Measurements from ENCODE around the gene SNCAIP.
"Not testable (repeated sequence)": the region's sequence is repeated elsewhere in the genome, so short reads cannot be mapped to it uniquely, and the experiment has no call there.

Gene SNCAIP

DNA sequence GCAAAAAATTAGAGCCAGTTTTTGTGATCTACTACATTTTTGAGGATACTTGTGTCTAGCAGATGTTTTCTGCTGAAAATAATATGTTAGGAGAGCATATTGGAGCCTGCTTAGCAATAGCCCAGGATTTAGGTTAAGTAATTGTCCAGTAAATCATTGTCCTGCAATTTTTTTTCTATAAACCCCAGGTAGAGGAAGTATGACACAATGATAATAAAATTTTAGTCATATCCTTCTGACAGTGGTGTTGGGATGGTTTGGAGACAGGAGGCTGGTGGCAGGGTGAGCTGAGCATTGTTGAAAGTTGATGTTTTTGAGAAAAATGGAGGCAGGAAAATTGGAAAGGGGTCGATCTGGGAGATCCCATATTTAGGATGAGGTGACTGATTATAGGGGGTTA, 3.5 kb downstream of the SNCAIP start:
- DNase-seq, result no peak

- no peak for DNase-seq
Observed at GRCh38 chr5:122316656-122317055, 4.6 kb downstream of the SNCAIP start.

DNA sequence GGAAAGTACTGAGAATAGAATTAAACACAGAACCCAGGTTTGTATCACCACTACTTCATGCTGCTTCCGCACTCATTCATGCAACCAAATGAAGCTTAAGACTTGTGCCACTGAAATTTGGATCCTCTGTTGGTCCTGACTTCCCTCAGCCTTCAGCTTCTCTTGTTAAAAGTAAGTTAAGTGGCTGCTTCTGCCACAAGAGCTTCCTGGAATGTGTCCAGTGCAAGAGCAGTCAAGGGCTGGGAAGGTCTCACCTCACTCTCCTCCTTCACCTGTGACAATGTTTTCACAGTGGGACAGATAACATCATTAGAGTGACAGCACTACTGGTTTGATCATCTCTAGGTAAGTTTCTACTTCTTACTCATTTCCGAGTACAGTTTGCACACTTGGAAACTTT, 7.9 kb downstream of the SNCAIP start:
- no peak for DNase-seq

DNA sequence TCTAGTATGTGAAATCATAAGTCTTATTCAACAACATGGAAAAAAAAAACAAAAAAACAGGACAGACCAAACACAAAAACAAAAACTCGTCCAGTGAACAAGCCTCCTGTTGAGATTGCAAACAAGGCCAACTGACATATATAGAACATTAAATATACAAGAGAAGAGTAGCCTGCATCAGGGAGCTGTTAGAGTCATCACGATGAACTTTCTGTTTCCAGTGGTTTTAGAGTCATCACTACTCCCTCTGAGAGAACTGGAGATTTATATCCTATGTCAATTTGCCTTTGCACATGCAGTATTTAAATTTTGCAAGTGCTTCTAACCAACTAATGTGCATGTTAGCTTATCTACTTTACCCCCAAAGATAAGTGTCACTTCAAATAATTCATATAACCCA, 9.9 kb downstream of the SNCAIP start:
- no peak for DNase-seq

GRCh38 chr5:122322801-122323548, 10.9 kb downstream of the SNCAIP start:
- DNase-seq, result peak; percentile 49

DNA sequence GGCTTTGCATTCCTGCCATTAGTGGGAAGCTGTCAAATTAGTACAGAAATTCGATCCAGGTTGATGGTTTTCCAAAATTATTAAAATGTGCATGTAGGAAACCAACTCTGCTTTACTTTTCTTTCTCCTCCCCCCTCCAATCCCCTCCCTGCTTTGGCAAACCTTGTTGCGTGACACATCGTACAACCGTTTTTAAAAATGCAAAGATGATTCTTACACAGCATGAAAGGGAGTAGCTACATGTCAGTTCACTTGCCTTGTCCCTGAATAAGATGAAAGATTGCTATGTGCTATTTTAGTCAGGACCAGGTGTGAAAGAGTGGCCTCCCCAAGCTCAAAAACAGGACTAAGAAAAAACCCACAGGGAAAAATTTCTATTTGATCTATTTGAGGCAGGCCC, 11.7 kb downstream of the SNCAIP start:
- DNase-seq, result no peak

- no peak for DNase-seq
Observed at GRCh38 chr5:122327110-122327509, 15.1 kb downstream of the SNCAIP start.

- DNase-seq, result no peak
Observed at GRCh38 chr5:122330881-122331280, 18.8 kb downstream of the SNCAIP start.

DNA sequence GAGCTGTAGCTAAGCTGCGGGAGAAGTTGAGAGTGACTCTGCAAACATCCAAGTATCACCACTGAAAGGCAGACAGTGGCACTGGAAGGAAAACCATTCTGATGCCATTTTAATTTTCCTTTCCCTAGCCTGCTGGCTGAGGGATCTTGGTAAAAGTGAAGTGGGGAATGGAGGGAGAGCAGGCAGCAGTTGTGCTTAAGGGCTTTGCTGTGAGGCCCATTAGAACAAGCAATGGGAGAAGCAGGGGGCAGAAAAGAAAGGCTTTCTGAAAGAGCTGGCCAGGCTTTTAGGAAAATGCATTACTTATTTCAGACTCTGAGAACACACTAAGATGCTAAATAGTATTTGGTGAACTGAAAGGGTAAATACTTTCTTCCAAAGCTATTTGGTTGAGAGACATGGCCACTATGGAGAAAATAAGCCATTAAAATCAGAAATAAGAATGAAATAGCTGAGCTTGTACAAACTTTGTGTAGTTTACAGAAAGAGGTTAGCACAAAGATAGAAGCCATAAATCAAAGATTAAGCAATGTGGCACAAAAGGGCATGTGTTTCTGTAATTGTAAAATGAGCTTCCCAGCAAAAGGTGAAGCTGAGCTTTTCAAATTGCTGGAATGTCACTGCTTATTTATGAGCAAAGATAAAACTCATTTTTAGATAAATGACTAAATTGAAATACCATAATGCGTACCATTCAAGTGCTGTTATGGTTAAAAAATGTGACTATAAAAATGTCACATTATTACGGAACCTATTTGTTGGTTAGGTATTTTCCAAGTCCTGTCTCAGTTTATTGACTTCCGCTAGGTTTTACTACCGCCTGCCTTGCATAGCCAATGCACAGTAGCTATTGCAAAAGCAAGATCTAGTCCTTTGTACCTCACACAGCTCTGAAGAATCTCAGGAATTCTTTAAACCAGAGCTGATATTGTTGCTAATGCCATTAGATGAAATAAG, 20.8 kb downstream of the SNCAIP start:
- DNase-seq, result no peak

DNA sequence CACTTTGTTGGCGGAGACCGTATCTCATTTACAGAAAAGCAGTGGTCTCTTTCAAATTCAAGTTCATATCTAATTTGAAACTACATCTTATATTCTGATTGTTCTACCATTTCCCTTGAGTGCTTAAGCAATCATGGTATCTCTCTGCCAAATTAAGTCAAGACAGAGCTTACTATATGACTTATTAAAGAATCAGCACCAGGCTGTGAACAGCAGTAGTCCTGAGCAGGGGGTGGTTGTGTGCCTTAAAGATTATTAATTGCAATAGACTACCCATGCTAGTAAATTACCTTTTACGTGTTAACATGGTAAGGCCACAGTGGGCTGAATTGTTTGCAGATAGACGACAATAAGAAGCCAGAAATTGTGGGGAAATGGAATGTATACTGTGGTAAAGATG, 21.5 kb downstream of the SNCAIP start:
- no peak for DNase-seq

DNA sequence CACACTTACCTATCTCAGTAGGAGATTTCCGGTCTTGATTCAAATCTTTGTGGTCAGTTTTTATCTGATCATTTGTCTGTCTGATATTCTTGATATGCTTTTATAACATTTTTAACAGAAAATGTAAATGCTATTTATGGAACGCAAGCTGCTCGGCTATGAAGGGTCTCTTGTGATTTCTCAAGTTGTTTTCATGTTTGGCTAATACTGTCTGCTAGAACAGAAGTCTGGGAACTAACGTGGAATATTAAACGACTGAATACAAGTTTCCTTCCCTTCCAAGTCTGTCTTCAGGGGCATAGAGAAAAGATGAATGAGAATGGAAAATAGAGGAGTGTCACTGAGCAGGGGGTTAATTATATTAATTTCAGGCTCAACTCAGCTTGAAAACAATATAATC, 27.6 kb downstream of the SNCAIP start:
- DNase-seq, result no peak

DNA sequence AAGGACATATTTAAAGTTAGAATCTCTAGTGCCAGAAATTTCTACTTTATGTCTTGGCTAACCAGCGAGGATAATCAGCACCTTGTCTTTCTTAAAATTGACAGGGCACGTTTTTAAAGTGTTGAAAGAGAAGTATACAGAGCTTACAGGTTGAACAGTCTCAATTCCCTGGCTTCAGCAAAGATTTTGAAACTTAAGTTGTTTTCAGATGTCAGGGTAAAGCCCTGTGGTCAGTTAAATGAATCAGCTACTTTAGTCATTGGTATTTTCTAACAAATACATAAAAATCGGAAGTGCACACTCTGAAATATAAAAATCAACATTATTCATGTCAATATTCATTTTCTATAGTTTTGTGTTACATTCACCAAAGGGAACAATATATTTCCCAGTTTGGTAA, 29.1 kb downstream of the SNCAIP start:
- DNase-seq, result no peak

GRCh38 chr5:122342256-122342655, 30.2 kb downstream of the SNCAIP start:
- DNase-seq, result no peak

- no peak for DNase-seq
Observed at GRCh38 chr5:122346897-122347581, 35.0 kb downstream of the SNCAIP start.

- DNase-seq, result no peak
Observed at GRCh38 chr5:122350496-122350895, 38.5 kb downstream of the SNCAIP start.

GRCh38 chr5:122351416-122352157, 39.5 kb downstream of the SNCAIP start:
- DNase-seq, result no peak

DNA sequence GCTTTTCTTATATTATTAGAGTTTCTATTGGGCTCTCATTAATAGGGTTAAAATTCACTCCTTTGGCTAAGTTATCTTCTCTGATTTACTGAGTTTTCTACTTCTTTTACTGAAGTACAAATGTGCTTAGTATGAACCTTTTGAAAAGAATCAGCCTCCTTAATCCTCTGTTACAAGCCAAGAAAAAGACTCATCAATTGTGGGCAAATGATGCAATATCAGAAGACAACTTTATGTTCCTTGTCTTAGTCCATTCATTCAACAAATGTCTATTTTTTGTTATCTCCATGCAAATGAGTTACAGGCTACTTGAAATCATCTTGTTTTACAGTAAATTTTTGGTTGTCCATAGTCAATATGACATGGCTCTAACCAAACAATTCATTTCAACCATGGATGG, 40.3 kb downstream of the SNCAIP start:
- DNase-seq, result no peak

DNA sequence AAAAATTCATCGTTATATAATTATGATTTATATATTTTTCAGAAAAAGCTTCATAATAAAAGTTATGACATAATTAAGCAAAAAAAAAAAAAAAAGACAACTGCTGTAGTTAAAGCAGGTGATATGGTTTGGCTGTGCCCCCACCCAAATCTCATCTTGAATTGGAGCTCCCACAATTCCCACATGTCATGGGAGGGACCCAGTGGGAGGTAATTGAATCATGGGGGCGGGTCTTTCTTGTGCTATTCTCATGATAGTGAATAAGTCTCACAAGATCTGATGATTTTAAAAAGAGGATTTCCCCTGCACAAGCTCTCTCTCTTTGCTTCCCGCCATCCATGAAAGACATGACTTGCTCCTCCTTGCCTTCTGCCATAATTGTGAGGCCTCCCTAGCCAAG, 41.3 kb downstream of the SNCAIP start:
- not testable (repeated sequence) for DNase-seq

DNA sequence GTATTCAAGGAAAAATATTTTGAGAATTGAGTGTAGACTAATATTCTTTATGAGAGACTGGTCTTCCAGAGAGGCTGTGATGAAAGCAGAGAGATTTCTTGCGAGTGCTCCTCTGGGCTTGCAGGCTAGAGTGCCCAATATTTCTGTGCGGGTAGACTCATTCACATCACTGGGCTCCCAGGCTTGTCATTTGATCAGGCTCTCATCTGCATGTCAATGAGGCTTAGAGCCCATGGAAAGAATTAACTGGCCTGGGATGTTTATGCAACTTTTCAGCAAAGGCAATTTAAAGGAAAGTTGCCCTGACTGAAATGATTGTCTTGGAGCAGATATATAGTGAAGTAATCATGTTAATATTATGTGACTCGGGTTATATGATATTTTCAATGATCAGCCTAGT, 42.3 kb downstream of the SNCAIP start:
- peak; percentile 34 for DNase-seq

- DNase-seq, result no peak
Observed at GRCh38 chr5:122355324-122355723, 43.3 kb downstream of the SNCAIP start.

DNA sequence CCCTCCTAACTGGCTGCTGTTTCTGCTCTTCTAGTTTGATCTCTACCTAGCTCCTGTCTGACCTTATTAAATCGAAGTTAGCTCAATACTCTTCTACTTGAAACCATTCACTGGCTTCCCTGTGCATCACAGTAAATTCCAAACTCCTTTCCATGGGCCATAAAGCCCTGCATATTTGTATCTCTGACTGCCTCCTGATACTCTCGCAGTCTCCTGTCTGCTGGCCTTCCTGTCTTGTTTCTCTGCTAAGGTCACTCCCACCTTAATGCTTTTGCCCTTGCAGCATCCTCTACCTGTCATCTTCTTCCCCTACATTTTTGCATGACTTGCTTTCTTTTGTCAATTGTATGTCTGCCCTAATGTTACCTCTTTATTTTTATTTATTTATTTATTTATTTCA, 44.8 kb downstream of the SNCAIP start:
- DNase-seq, result no peak

- peak; percentile 38 for DNase-seq
Observed at GRCh38 chr5:122358372-122358979, 46.4 kb downstream of the SNCAIP start.
